GM18507 (cell line): ENCODE measurements around the gene ACSBG1.
"Not testable (repeated sequence)": the region's sequence is repeated elsewhere in the genome, so short reads cannot be mapped to it uniquely, and the experiment has no call there.

Source experiments
- DNase-seq: peaks from one replicate; pipeline ENCODE4 v3.0.0; 2011; ENCODE audit warnings: low read depth; ENCODE audit not compliant: insufficient read length; ENCODE audit errors: extremely low spot score
- FAIRE-seq: peaks from 2 replicates; lab custom pipeline; 2011; peaks lifted over from hg19 to GRCh38; lab: Jason Lieb, UNC

Gene ACSBG1

GRCh38 chr15:78179286-78179840 is 55.0 kb downstream of the ACSBG1 start:
- FAIRE-seq = no peak

GRCh38 chr15:78178064-78178463 is 56.3 kb downstream of the ACSBG1 start:
- DNase-seq (no peak), FAIRE-seq (no peak)

More at GRCh38 chr15:78179286-78179840, 55.0 kb downstream of the ACSBG1 start:
- DNase-seq = no peak

- FAIRE-seq = peak; percentile 63
Observed at GRCh38 chr15:78177447-78177873, 56.9 kb downstream of the ACSBG1 start.

GRCh38 chr15:78175330-78175729 is 59.0 kb downstream of the ACSBG1 start:
- no peak for FAIRE-seq

More at GRCh38 chr15:78177447-78177873, 56.9 kb downstream of the ACSBG1 start:
- no peak for DNase-seq

GRCh38 chr15:78174401-78174800 is 60.0 kb downstream of the ACSBG1 start:
- DNase-seq (no peak), FAIRE-seq (no peak)

More at GRCh38 chr15:78175330-78175729, 59.0 kb downstream of the ACSBG1 start:
- no peak for DNase-seq

GRCh38 chr15:78171864-78172472 is 62.4 kb downstream of the ACSBG1 start:
- DNase-seq = no peak
- peak; percentile 26 for FAIRE-seq

GRCh38 chr15:78170848-78171773 is 63.3 kb downstream of the ACSBG1 start:
- FAIRE-seq (peak; percentile 94), DNase-seq (no peak)

- DNase-seq (no peak), FAIRE-seq (no peak)
Observed at GRCh38 chr15:78168608-78169007, 65.8 kb downstream of the ACSBG1 start.

GRCh38 chr15:78167227-78167888 is 67.0 kb downstream of the ACSBG1 start:
- peak; percentile 98 for FAIRE-seq

GRCh38 chr15:78164010-78164409 is 70.4 kb downstream of the ACSBG1 start:
- FAIRE-seq (no peak), DNase-seq (no peak)

More at GRCh38 chr15:78167227-78167888, 67.0 kb downstream of the ACSBG1 start:
- DNase-seq = no peak

GRCh38 chr15:78162038-78162437 is 72.3 kb downstream of the ACSBG1 start:
- no peak for FAIRE-seq
- DNase-seq = no peak

GRCh38 chr15:78159395-78159794 is 75.0 kb downstream of the ACSBG1 start:
- DNase-seq = no peak
- FAIRE-seq = no peak

GRCh38 chr15:78157203-78157602 is 77.2 kb downstream of the ACSBG1 start:
- FAIRE-seq (no peak), DNase-seq (no peak)

- DNase-seq (no peak), FAIRE-seq (no peak)
Observed at GRCh38 chr15:78156653-78157052, 77.7 kb downstream of the ACSBG1 start.

- FAIRE-seq (no peak), DNase-seq (no peak)
Observed at GRCh38 chr15:78155355-78155939, 78.9 kb downstream of the ACSBG1 start.

- FAIRE-seq = no peak
- DNase-seq = no peak
Observed at GRCh38 chr15:78154955-78155354, 79.4 kb downstream of the ACSBG1 start.

- DNase-seq, FAIRE-seq: not testable (repeated sequence)
Observed at GRCh38 chr15:78151075-78151474, 83.3 kb downstream of the ACSBG1 start.

- no peak for FAIRE-seq
- no peak for DNase-seq
Observed at GRCh38 chr15:78149805-78150751, 84.3 kb downstream of the ACSBG1 start.
